Vagina (tissue), 2 donors: ENCODE data around the gene TRMT11. TPM values are rescaled to one million over a fixed set of nuclear protein-coding genes. Genes with fewer than 3 reads are reported as not detected.
"Not testable (repeated sequence)": the region's sequence is repeated elsewhere in the genome, so short reads cannot be mapped to it uniquely, and the experiment has no call there.

Source experiments
- DNase-seq, 2 donors: peaks; one replicate each; pipeline ENCODE4 v3.0.0-alpha.2; 2017; ENCODE audit errors: extremely low spot score in 2 of 2
- H3K27ac ChIP-seq: fragments of 200-600 bp; sonication (generic); one replicate; pipeline ENCODE4 v1.5.1; 2019
- H3K27me3 ChIP-seq: fragments of 200-600 bp; sonication (generic); one replicate; pipeline ENCODE4 v1.5.1; 2019
- H3K36me3 ChIP-seq, 2 donors: fragments of 200-600 bp; sonication (generic); one replicate each; pipeline ENCODE4 v1.5.1; 2017 to 2019
- H3K4me1 ChIP-seq: fragments of 200-600 bp; sonication (generic); one replicate; pipeline ENCODE4 v1.5.1; 2019
- H3K4me3 ChIP-seq, 2 donors: fragments of 200-600 bp; sonication (generic); 1 replicate in 1 of 2; 2 replicates in 1 of 2; pipeline ENCODE4 v1.5.1; 2016 to 2019
- H3K9me3 ChIP-seq: fragments of 200-600 bp; sonication (generic); one replicate; pipeline ENCODE4 v1.5.1; 2019
- CTCF ChIP-seq, 3 experiments: fragments of 450-650 bp in 2 of 3; fragments of 200-600 bp in 1 of 3; sonication (generic) in 1 of 3; IDR thresholded peaks; one replicate each; pipeline ENCODE4 v1.5.1; 2017 to 2019; ENCODE audit warnings: antibody characterized with exemption in 3 of 3, mild to moderate bottlenecking in 2 of 3, moderate library complexity in 2 of 3
- POLR2A ChIP-seq, 2 donors: fragments of 450-650 bp; IDR thresholded peaks; one replicate each; pipeline ENCODE4 v1.6.1; 2017; ENCODE audit warnings: antibody characterized with exemption in 2 of 2, mild to moderate bottlenecking in 2 of 2, moderate library complexity in 2 of 2
- POLR2AphosphoS5 ChIP-seq, 2 donors: sonication (generic); formaldehyde crosslinking; IDR thresholded peaks; one replicate each; pipeline ENCODE4 v1.9.0; 2017; ENCODE audit warnings: antibody characterized with exemption in 2 of 2, mild to moderate bottlenecking in 2 of 2, low read depth in 1 of 2; ENCODE audit not compliant: insufficient read depth in 1 of 2
- intact Hi-C: fragments of 100-400 bp; cut with DNase I; formaldehyde crosslinking; loops from one replicate; pipeline ENCODE4 v1.15.1; 2023
- total RNA-seq: library from RNA; depleted of rRNA; stranded (reverse); fragments of >200 nt; gene quantifications from one replicate; pipeline ENCODE4 v1.2.3, GENCODE V29; 2016

Gene TRMT11
- total RNA-seq, 1 donor from 2014 or later, result 28.0 TPM

DNA sequence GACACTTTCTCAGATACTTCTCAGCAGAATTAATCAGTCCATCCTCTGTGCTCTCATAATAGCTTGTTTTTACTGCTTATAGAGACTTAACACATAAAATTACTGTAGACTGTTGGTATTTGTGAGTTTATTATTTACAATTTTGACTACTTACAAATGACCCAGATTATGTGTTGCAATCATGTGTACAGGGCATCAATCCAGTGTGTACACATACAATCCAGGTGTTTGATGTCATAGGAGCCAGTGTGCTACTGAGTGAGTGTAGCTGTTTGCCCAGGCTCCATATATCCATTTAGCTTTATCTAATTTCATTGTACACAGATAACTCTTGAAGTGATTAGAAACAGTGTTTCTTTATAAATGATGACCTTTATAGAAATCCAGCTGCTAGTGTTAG is 31.3 kb downstream of the TRMT11 start:
- no peak overlapping the region for H3K27ac ChIP-seq
- no peaks in the 10 kb centered on the region for H3K9me3 ChIP-seq
- no peak for DNase-seq
- H3K4me1 ChIP-seq, result no peaks in the 10 kb centered on the region
- H3K27me3 ChIP-seq, result no peaks in the 10 kb centered on the region
- intact Hi-C loops, result no loop called here
- H3K36me3 ChIP-seq, result peaks cover 0 to 32% of the 10 kb centered on the region in 2 donors
- TF ChIP-seq POLR2AphosphoS5 (IDR thresholded peaks at IDR 0.05; ENCODE audit: insufficient read depth in 1 of 2, low read depth in 1 of 2), result no peak
- TF ChIP-seq POLR2A (IDR thresholded peaks at IDR 0.05), result no peak
- TF ChIP-seq CTCF (IDR thresholded peaks at IDR 0.05), result no peak
- H3K4me3 ChIP-seq, result no peak overlapping the region

GRCh38 chr6:126020305-126021050 is 34.1 kb downstream of the TRMT11 start:
- Histone ChIP-seq H3K4me1 (no peaks in the 10 kb centered on the region), H3K4me3 (no peak overlapping the region), H3K27me3 (no peaks in the 10 kb centered on the region), H3K36me3 (peaks cover 0 to 25% of the 10 kb centered on the region in 2 donors), H3K9me3 (no peaks in the 10 kb centered on the region), H3K27ac (no peak overlapping the region)
- intact Hi-C loops, result no loop called here
- TF ChIP-seq POLR2AphosphoS5 (IDR thresholded peaks at IDR 0.05; ENCODE audit: insufficient read depth in 1 of 2, low read depth in 1 of 2) (no peak), CTCF (IDR thresholded peaks at IDR 0.05) (no peak), POLR2A (IDR thresholded peaks at IDR 0.05) (no peak)
- DNase-seq, result no peak

GRCh38 chr6:126023474-126023873 is 37.1 kb downstream of the TRMT11 start:
- H3K4me1 ChIP-seq, H3K27me3 ChIP-seq, intact Hi-C loops, DNase-seq, H3K27ac ChIP-seq, H3K4me3 ChIP-seq, H3K9me3 ChIP-seq: not testable (repeated sequence)
- peaks cover 0 to 38% of the 10 kb centered on the region in 2 donors for H3K36me3 ChIP-seq

DNA sequence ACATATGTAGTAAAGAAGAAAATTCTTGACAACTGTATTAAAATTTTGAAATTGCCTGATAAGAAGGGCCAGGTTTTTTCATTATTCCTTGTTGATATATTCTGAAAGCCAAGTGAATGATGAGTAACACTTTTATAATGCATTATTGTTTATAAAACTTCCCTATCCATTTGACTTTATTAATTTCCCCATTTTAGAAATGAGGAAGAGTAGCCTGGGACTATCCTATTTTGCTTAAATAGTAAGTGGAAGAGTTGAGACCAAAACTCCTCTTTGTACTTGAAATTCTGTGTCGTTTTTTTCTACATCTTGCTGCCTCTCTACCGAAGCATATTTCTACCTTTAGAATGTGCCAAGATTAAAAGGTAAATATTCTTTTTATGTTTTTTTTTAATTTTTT is 39.7 kb downstream of the TRMT11 start:
- intact Hi-C loops, result no loop called here

GRCh38 chr6:126027601-126028000 is 41.3 kb downstream of the TRMT11 start:
- Histone ChIP-seq H3K36me3 (peaks cover 0 to 19% of the 10 kb centered on the region in 2 donors), H3K27ac (no peak overlapping the region), H3K9me3 (no peaks in the 10 kb centered on the region), H3K4me1 (no peaks in the 10 kb centered on the region), H3K4me3 (no peak overlapping the region), H3K27me3 (no peaks in the 10 kb centered on the region)
- TF ChIP-seq CTCF (IDR thresholded peaks at IDR 0.05), result no peak
- intact Hi-C loops, result no loop called here
- no peak for DNase-seq

More for the DNA sequence above, 39.7 kb downstream of the TRMT11 start:
- Histone ChIP-seq H3K4me1 (no peaks in the 10 kb centered on the region), H3K9me3 (no peaks in the 10 kb centered on the region), H3K27ac (no peak overlapping the region), H3K36me3 (peaks cover 0 to 26% of the 10 kb centered on the region in 2 donors), H3K27me3 (no peaks in the 10 kb centered on the region), H3K4me3 (no peak overlapping the region)
- DNase-seq, result no peak
- TF ChIP-seq POLR2AphosphoS5 (IDR thresholded peaks at IDR 0.05; ENCODE audit: insufficient read depth in 1 of 2, low read depth in 1 of 2), result no peak
- TF ChIP-seq POLR2A (IDR thresholded peaks at IDR 0.05), result no peak
- no peak for TF ChIP-seq CTCF (IDR thresholded peaks at IDR 0.05)
